ENCODE measurements around the gene SPOCK2. TPM values are rescaled to one million over a fixed set of nuclear protein-coding genes. Genes with fewer than 3 reads are reported as not detected.
"Not testable (repeated sequence)": the region's sequence is repeated elsewhere in the genome, so short reads cannot be mapped to it uniquely, and the experiment has no call there.

SPOCK2 gene, protein sequence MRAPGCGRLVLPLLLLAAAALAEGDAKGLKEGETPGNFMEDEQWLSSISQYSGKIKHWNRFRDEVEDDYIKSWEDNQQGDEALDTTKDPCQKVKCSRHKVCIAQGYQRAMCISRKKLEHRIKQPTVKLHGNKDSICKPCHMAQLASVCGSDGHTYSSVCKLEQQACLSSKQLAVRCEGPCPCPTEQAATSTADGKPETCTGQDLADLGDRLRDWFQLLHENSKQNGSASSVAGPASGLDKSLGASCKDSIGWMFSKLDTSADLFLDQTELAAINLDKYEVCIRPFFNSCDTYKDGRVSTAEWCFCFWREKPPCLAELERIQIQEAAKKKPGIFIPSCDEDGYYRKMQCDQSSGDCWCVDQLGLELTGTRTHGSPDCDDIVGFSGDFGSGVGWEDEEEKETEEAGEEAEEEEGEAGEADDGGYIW
- total RNA-seq, result 1 to 10 TPM; 2.6 to 8.1 (median 5.0) TPM

DNA sequence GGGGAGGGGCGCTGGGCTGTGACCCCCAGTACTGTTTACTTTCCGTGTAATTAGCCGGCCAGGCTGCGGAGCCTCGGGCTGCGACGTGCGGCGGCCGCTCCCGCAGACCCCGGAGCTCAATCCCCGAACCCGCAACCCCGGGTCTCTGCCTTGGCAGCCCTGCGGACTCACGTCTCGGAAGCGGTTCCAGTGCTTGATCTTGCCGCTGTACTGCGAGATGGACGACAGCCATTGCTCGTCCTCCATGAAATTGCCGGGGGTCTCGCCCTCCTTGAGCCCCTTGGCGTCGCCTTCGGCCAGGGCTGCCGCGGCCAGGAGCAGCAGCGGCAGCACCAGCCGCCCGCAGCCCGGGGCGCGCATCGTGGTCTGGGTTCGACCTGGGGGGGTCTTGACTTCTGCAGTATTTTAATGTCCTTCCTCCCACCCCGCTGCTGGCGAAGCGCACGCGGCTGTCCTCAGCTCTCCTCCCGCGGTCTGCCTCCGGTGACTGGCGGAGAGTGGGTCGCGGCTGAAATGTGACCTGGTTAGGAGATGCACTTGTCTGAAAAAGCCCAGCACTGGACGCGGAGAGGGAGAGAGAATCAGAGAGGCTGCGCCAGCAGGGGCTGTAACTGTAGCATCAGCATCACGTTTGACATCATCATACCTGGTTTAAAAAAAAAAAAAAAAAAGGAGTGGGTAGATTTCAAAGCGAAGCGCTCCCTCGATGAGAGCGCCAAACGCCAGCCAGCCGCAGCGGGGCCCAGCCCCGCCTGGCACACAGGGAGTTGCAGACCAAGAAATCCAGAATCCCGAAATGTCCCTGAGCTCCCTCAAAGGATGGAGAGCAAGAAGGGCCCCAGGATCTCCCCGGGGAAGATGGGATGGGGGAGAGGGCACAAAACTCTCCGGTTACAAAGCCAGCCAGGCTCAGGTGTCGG lies at the start of gene SPOCK2:
Gene SPOCK2 (minus strand): TSS at position 583 of the 920 bp plus-strand sequence. CDS start 223 bp downstream, at position 360.
- Histone ChIP-seq H3K27me3 (peaks cover 11 to 37% (median 18%) of the 10 kb centered on the region in 4 donors), H3K27ac (peak within 1 kb of the TSS; percentile 63 to 72 (median 68)), H3K4me1 (peaks cover 18 to 35% (median 20%) of the 10 kb centered on the region in 3 donors), H3K36me3 (peaks cover 0 to 12% (median 0%) of the 10 kb centered on the region in 3 donors), H3K9me3 (no peaks in the 10 kb centered on the region), H3K4me3 (peak within 1 kb of the TSS; percentile 34 to 65 (median 52))
- 10 to 24% methylated on average over 13 to 16 of the region's 65 CpGs for WGBS, 2 donors
- intact Hi-C loops (cut with DNase I), result no loop called here
- TF ChIP-seq, protein P1, sequence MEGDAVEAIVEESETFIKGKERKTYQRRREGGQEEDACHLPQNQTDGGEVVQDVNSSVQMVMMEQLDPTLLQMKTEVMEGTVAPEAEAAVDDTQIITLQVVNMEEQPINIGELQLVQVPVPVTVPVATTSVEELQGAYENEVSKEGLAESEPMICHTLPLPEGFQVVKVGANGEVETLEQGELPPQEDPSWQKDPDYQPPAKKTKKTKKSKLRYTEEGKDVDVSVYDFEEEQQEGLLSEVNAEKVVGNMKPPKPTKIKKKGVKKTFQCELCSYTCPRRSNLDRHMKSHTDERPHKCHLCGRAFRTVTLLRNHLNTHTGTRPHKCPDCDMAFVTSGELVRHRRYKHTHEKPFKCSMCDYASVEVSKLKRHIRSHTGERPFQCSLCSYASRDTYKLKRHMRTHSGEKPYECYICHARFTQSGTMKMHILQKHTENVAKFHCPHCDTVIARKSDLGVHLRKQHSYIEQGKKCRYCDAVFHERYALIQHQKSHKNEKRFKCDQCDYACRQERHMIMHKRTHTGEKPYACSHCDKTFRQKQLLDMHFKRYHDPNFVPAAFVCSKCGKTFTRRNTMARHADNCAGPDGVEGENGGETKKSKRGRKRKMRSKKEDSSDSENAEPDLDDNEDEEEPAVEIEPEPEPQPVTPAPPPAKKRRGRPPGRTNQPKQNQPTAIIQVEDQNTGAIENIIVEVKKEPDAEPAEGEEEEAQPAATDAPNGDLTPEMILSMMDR (IDR thresholded peaks at IDR 0.05), result no peak
- peak in 2 of 4 donors; percentile 14 to 56 for TF ChIP-seq POLR2A (IDR thresholded peaks at IDR 0.05)
- no peak for DNase-seq

DNA sequence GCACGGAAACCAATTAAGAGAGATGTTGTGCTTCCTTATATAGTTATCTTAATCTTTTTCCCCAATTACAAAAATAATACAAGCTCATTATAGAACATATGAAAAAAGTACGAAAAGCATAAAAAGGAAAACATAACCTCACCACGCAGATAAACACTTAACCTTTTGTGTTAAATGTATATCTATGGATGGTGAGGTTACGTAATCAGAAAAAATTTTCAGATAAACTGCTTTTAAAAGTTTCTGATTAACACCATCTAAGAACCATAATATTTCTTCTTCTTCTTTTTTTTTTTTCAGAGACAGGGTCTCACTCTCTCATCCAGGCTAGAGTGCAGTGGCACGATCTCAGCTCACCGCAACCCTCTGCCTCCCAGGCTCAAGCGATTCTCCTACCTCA lies 49.2 kb upstream of the SPOCK2 start:
- Histone ChIP-seq H3K27me3 (no peaks in the 10 kb centered on the region), H3K27ac (no peak overlapping the region), H3K4me1 (no peaks in the 10 kb centered on the region), H3K9me3 (no peaks in the 10 kb centered on the region), H3K36me3 (peaks cover 0 to 19% (median 0%) of the 10 kb centered on the region in 3 donors), H3K4me3 (no peak overlapping the region)
- no peak for TF ChIP-seq POLR2A (IDR thresholded peaks at IDR 0.05)
- TF ChIP-seq, protein P1 (IDR thresholded peaks at IDR 0.05), result no peak
- intact Hi-C loops (cut with DNase I), result no loop called here
- 96 to 98% methylated on average over 7 of the region's 7 CpGs for WGBS, 2 donors
- DNase-seq, result no peak

DNA sequence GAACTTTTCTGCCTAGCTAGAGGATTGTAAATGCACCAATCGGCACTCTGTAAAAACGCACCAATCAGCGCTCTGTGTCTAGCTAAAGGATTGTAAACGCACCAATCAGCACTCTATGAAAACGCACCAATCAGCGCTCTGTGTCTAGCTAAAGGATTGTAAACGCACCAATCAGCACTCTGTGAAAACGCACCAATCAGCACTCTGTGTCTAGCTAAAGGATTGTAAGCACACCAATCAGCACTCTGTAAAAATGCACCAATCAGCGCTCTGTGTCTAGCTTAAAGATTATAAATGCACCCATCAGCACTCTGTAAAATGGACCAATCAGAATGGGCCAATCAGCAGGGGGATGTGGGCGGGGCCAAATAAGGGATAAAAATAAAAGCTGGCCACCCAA lies 47.9 kb upstream of the SPOCK2 start:
- H3K4me1 ChIP-seq; intact Hi-C loops (cut with DNase I); H3K9me3 ChIP-seq; H3K27me3 ChIP-seq; H3K27ac ChIP-seq; DNase-seq; H3K4me3 ChIP-seq: not testable (repeated sequence)
- H3K36me3 ChIP-seq, result peaks cover 0 to 32% (median 0%) of the 10 kb centered on the region in 3 donors
- WGBS, 2 donors, result 92 to 98% methylated on average over 10 of the region's 10 CpGs

DNA sequence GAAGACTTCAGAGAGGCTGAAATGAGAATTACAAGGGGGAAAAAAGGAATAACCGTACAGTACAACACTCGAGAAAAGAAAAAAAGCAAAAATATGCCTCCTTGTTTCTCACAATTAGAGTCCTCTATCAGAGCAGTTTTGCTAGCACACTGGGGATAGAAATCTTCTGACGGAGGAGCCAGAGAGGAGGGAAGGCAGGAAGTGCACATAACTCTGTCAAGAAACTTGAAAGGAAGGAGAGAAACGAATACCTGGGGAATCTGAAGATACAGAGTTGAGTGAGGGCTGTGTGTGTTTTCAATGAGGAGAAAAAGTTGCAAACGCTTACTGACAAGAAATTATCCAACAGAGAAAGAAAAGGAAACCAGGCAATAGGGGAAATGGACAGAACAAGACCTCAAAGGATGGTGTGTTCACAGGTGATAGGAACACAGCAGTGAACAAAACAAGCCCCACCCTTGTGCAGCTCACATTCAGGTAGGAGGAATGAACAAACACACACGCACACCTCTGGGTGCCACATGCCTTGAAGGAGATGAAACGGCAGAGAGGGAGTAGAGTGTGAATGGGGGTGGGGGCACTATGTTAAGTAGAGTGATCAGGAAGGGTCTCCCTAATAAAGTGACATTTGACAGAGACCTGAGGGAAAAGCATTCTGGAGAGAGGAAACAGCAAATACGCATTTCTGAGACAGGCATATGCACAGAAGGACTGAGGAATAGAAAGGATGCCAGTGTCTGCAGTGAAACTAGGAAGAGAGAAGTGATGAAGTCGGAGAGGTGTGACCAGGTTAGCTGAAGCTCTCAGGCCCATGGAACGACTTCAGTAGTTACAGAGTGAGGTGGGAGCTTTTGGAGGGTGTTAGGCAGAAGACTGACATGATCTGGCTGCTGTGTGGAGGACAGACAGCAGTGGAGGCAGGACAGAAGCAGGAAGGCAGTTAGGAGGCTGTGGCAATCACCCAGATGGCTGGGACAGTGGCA lies 46.7 kb upstream of the SPOCK2 start:
- no peak for TF ChIP-seq POLR2A (IDR thresholded peaks at IDR 0.05)
- TF ChIP-seq, protein P1 (IDR thresholded peaks at IDR 0.05), result no peak
- no peak overlapping the region for H3K4me3 ChIP-seq
- no peaks in the 10 kb centered on the region for H3K4me1 ChIP-seq
- intact Hi-C loops (cut with DNase I), result no loop called here
- H3K36me3 ChIP-seq, result peaks cover 0 to 32% (median 0%) of the 10 kb centered on the region in 3 donors
- no peak for DNase-seq
- no peaks in the 10 kb centered on the region for H3K27me3 ChIP-seq
- 72 to 76% methylated on average over 10 of the region's 10 CpGs for WGBS, 2 donors
- no peak overlapping the region for H3K27ac ChIP-seq
- H3K9me3 ChIP-seq, result no peaks in the 10 kb centered on the region

DNA sequence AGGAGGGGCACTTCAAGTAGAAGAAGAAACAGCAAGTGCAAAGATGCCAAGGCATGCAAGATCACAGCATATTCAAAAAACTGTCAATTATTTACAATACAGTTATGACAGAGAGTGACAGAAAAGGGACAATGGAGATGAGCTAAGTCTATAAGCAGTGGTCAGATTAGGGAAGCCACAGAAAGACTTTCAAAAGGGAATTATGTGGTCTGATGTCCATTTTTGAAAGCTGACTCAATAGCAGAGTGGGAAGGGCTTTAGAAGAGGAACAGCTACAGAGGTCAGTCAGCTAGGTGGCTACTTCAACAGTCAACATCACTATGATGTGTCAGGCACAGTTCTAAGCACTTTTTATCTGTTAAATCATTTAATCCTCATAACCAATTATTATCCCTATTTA lies 45.2 kb upstream of the SPOCK2 start:
- Histone ChIP-seq H3K27me3 (no peaks in the 10 kb centered on the region), H3K4me1 (no peaks in the 10 kb centered on the region), H3K4me3 (no peak overlapping the region), H3K27ac (no peak overlapping the region), H3K9me3 (no peaks in the 10 kb centered on the region), H3K36me3 (peaks cover 0 to 37% (median 0%) of the 10 kb centered on the region in 3 donors)
- intact Hi-C loops (cut with DNase I), result no loop called here
- no peak for DNase-seq
- TF ChIP-seq, protein P1 (IDR thresholded peaks at IDR 0.05), result no peak
- TF ChIP-seq POLR2A (IDR thresholded peaks at IDR 0.05), result no peak
